Superior temporal gyrus (tissue), 1 donor: ENCODE results near the gene IL1RL1.

Experiments
- DNase-seq: peaks from one replicate; pipeline ENCODE4 v3.0.0-alpha.2; 2016; ENCODE audit errors: extremely low spot score

Gene IL1RL1

DNA sequence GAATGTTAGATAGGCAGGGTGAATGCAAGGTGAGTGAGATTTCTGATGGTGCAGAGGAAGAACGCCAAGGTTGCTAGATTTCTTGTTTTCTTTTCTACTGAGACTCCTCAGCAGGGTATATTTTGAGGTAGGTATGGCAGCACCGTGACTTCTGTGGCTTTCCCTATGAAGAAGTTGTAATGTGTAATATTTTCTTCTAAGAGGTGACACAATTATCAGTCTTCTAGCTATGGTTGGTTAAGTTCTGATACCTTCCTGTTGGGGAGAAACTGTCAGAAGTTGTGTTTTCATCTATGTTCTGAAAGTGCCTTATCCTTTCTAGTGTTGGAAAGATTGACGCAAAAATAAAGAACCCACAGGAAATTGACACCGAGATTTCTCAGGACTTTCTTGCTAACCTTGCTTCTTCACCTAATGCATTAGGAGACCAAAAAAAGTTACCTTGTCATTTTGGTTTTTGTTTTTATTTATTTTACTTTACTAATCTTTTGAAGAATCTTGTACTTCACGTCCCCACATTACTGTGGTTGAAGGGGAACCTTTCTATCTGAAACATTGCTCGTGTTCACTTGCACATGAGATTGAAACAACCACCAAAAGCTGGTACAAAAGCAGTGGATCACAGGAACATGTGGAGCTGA, 56.1 kb downstream of the IL1RL1 start:
- no peak for DNase-seq

DNA sequence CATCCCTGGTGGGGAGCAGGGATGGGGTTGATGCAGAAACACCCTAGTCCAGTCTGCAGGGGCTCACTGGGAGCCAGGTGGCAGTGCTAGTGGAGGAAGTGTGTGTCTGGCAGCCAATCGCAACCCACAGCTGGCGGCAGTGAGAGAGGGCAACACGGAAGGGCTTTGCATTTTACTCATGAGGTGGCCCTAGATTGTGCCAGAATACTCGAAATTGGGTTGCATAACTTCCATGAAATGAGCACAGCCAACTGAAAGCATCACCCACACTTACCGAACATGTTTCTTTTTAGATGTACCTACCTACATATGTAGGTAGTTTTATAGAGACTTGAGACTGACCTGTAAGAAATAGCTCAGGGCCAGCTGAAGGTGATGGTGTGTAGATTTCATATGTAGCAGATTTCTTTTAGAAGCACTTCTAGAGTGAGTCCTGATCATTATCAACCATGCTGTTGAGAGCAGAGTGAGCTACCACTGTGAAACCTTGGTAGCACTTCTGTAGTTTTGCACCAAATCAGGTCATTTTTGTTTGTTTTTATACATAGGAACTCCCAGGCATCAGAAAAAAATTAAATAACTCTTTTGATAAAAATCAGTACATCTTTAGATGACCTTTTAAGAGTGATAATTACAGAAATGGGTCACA, 57.2 kb downstream of the IL1RL1 start:
- no peak for DNase-seq

DNA sequence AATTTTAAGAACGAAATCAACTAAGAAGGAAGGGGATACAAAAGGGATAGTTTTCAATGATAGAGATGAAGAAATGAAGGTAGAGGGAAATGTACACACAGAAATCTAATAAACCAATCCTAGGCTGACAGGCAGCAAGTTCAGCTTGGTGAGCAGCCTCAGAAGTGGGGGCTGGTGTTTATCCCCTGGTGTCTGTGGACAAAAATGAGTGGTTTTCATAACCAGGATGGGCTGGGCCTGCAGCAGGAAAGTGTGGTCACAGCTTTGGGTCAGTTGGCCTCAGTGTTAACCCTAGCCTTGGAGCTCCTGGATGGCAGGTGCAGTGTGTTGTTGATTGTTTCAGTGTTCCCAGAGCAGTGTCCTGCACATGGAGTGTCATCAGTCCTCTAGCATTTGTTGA, 58.5 kb downstream of the IL1RL1 start:
- no peak for DNase-seq

DNA sequence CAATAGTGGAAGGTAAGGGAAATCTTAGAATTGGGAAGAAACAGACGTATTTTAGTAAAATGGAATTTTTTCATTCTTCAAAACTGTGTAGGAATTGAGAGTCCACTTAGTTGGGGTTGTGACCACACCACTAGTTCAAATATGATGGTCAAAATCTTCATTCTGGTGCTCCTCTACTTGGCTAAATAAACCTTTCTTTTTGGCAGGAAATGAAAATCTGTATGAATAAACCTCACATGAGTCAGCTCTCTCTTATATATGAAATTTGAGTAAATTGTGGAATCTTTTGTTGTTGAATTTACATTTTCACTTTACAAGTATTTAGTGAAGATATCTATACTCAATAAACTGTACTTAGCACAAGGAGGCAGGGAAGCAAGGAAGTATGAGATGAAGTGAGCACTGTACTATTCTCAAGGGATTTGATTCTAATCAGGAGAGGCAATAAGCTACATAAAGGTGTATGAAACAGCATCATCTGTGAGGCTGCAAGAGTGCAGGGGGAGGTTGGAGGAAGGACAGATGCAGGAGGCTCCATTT, 64.8 kb downstream of the IL1RL1 start:
- DNase-seq, result no peak

DNA sequence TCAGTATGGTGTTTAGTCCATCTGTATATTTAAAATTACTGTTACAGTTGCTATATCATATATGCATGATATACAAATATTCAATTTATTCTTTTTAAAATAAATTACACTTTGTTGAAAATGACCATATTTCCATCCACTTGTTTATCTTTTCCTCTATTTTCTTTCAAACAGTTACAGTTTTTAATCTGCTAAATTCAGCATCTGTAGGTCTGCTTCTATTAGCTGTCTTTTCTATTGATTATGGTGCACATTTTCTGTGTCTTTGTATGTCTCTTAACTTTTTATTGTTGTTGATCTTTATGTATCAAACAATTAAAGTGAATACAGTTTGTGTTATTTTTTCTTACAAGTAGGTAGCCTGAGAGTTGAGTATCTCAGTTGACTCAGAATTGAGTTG, 72.4 kb downstream of the IL1RL1 start:
- DNase-seq, result no peak

DNA sequence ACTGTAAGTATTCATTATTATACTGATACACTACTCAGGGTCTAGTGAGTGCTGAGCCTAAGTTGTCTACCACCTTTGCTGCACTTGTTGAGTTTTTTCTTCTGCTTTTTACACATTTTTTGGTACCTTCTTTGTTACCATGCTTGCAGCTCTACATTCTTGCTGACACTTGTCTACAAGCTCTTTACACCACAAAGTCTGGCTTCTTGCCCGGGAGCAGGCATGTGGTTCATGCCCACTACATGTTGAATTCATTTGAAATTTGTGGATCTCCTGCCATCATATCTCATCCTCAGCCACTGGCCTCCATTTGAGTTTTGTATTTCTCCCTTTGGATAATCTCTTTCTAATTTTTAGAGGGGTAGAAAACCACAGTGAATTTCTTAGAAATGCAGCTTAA, 74.2 kb downstream of the IL1RL1 start:
- DNase-seq, result no peak

DNA sequence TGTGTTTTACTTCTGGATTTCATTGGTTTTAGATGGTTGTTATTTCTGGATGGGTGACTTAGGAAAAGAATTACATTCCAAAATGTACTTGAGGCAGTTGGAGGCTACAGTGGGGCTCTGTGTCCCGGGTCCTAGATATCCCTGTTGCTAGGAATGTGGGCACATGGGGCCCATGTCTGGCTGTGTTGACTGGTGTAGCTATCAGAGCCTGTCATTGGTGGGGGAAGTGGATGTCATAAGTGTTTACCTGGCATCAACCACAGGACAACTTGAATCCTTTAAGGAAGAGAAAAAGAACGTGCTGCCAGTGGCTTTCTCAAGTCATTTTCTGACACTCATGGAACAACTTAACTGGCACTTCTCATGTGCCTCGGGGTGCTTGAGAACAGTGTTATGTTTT, 74.6 kb downstream of the IL1RL1 start:
- DNase-seq, result no peak

DNA sequence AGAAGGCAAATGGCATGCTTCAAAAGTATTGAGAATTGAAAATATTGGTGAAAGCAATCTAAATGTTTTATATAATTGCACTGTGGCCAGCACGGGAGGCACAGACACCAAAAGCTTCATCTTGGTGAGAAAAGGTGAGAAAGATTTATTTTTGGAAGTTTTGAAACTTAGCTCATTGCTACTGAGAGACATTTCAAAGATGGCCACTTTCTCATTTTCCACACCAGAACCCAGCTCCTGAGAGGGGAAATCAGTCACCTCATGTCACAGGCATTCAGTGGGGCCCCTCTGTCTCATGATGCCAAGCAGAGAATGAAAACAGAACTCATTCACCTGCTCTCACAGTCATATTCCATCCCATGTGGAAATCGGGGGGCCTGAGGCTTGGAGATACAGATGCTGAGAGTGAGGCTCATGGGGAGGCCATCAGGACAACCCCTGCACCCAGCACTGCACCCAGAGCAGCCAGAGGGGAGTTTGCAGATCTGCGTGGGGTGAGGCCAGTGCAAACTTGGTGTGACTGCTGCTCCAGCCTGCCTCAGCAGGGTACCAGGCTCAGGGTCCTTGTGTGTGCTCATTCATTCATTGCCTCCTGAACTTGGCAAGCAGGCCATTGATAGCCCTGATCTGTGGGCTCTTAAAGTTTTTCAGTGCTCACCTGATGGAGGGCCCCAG, 75.6 kb downstream of the IL1RL1 start:
- no peak for DNase-seq

DNA sequence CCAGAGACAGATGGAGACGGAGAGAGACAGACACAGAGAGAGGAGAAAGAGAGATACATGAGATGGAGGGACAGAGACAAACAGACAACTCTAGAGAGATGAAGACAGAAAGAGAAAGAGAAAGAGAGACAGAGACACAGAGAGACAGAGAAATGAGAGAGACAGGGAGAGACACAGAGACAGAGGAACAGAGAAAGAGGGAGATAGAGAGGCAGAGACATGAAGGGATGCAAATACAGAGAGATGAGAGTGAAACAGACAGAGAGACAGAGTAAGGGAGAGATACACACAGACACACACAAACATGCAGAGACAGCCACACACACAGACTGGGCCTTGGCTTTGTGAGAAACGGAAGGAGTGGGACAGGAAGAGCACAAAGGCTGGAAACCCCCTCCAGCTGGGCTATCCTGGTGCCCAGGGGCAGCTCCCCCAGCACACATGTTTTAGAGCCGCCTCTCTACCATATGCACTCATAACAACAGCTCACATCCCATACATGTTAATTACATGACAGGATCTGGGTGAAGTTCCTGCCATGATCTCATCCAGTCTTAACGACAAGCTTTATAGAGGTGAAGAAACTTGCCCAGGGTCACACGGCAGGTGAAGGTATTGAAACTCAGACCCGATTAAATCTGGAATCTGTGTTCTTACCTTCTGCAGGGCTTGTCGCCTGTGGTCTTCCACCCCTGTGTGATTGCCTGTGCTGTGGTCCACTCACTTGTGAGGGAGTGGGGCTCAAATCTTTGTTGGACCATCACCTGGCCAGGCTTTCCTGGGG, 76.6 kb downstream of the IL1RL1 start:
- no peak for DNase-seq

DNA sequence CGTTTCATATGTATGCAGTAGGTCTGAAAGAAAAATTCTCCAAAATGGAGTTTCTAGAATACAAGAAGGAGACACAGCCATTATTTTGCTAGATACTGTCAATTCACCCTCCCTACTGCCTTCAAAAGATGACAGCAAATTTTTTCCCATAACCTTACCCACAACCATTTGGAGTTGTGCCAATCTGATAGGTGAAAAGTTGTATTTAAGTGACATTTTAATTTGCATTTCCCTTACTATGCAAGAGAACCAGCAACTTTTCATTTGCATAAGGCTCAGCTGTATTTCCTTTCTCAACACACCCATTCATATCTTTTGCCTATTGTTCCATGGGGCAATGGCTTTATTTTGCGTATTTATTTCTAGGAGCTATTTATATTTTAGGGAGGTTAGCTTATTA, 80.2 kb downstream of the IL1RL1 start:
- no peak for DNase-seq

DNA sequence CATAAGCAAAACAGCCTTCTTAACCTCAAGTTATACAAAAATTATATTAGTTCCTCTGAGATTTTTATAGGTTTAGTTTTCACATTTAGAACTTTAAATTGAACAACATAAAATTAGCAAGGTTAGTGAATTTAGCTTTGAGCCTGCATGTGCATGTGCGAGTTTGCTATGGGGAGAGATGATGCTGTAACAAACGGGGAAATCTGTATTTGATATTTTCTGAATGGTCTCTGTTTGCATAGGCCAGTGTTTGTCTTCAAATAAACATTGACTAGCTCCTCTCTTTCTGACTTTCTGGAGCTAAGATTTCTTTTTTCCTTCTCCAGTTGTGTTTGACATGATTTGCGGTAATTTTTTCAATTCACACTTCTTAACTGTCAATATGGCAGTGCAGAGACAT, 80.7 kb downstream of the IL1RL1 start:
- DNase-seq, result no peak

DNA sequence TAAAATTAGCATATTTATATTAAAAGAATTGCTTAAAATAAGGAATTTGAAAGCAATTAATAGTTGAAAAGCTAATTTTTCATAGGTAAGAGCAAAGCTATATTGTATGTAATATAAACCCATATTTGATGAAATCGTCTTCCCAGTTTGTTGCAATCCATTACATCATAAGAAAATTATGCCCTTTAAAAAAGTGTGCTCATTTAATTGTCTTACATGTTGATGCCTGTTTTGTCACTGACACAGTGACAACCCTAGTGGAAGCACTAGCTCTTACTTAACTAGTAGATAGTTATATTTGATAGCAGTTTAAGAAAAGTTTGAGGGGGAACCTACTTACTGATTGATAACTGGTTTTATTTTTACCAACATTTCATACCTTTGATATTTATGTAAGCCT, 81.6 kb downstream of the IL1RL1 start:
- DNase-seq, result no peak

DNA sequence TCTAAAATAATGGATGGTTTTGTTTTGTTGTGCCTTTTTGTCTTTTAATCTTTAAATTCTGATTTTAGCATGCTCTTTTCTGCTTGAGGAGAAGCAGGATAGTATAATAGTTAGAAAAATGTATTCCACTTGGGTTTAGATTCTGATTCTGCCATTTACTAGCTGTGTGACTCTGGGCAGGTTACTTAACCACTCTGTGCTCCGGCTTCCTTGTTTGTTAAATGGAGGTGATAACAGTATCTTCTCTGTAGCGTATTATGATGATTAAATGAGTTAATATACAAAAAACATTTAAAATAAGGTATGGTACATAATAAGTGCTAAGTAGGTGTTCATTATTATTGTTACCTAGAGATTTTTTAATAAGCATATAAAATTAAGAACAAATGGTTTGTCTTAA, 84.6 kb downstream of the IL1RL1 start:
- DNase-seq, result no peak

DNA sequence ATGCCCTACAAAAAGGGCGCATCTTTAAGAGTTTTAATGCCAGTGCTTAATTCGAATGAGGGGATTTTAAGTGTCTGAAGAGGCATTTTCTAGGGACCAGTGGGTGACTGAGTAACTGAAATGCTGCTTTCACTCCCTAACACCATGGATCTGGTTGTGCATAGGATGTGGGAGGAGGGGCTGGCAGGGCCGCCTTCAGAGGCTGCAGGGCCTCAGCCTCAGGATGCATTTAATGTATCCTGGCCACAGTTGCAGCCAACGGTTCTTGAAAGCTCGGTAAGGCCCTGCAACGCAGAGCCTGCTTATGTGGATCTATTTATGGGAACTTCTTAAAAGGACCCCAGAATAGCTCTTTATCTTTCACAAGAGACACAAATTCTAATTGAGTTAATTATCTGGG, 85.8 kb downstream of the IL1RL1 start:
- DNase-seq, result no peak

DNA sequence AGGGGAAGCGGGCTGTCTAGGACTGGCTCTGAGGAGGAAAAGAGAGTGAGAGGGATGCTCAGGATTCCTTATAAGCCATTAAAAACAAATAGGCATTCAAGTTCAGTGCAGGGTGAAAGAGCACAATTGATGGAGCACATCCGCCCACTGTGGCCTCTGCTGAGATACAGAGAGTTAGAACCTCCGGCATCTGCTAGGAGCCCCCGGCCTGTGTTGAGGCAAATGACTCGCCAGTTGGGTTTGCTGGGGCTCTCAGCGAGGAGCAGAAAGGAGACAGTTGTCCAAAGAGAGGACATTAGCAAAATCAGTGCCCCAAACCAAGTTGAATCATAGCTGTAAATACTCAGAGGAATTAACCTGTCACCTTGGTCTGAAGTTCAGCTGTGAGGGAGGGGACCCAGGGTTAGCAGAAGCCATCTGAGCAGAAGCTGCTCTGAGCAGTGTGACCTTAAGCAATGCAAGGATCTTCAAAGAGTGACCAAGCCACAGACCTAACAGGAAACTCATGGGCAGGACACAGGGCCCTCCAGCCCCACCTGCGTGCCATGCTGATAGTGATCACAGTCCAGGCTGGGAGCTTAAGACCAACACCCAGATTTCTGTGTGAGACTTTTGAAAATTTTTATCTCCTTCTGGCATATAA, 88.3 kb downstream of the IL1RL1 start:
- no peak for DNase-seq

DNA sequence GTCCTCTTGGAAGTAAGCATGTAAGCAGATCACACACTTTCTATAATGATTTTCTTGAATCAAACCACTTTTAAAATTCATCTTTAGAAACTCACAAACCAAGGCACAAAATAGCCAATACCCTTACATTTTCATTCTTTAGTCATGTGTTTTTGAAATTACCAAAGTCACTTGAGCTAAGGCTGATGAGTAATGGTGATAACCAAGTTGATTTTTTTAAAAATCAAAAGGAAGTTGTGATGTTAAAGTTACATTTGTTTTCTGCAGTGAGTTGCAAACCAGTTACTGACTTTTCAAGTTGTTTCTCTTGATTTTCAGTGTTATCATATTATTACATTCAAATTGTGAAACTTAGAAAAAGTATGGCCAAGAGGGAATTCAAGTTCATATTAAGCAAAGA, 90.1 kb downstream of the IL1RL1 start:
- no peak for DNase-seq
